ENCODE measurements around the gene FLT1. TPM values are rescaled to one million over a fixed set of nuclear protein-coding genes. Genes with fewer than 3 reads are reported as not detected.

Gene FLT1
- total RNA-seq, 2 experiments from 2014 or later: 1.6 to 2.5 TPM

- POLR2A ChIA-PET: no interaction called here
- Histone ChIP-seq H3K9me2 (ENCODE audit: insufficient read depth, low read length) (no peaks in the 10 kb centered on the region), H4K20me1 (ENCODE audit: insufficient read depth, low read length) (no peaks in the 10 kb centered on the region), H2AFZ (ENCODE audit: low read length) (no peak overlapping the region), H3K4me3 (ENCODE audit: low read depth, low read length, poor library complexity, severe bottlenecking) (no peak overlapping the region), H3K27ac (ENCODE audit: low read depth, low read length, poor library complexity, severe bottlenecking) (no peak overlapping the region), H3K4me1 (ENCODE audit: insufficient read depth, low read length, poor library complexity, severe bottlenecking) (no peaks in the 10 kb centered on the region), H3K4me2 (ENCODE audit: low read length) (no peak overlapping the region), H3K79me2 (ENCODE audit: insufficient read depth, low read depth, low read length) (no peaks in the 10 kb centered on the region), H3K9me3 (ENCODE audit: low read length) (no peaks in the 10 kb centered on the region), H3K36me3 (ENCODE audit: insufficient read depth, low read length) (no peaks in the 10 kb centered on the region)
- DNase-seq (ENCODE audit: low spot score): no peak
- TF ChIP-seq CTCF (conservative IDR thresholded peaks at IDR 0.05; ENCODE audit: low read length): no peak
- no peak for TF ChIP-seq EZH2phosphoT487 (IDR thresholded peaks at IDR 0.05; ENCODE audit: borderline replicate concordance, low read depth, low read length)
- intact Hi-C loops (cut with micrococcal nuclease; ENCODE audit: unreplicated experiment): no loop called here
- no TSS peak for BruUV-seq (replicated peaks)
- CTCF ChIA-PET (ENCODE audit: unreplicated experiment): no interaction called here
Measured at GRCh38 chr13:28342251-28342650, 152.7 kb downstream of the FLT1 start.

- Histone ChIP-seq H3K9me3 (ENCODE audit: low read length) (no peaks in the 10 kb centered on the region), H4K20me1 (ENCODE audit: insufficient read depth, low read length) (no peaks in the 10 kb centered on the region), H3K4me2 (ENCODE audit: low read length) (no peak overlapping the region), H3K27ac (ENCODE audit: low read depth, low read length, poor library complexity, severe bottlenecking) (no peak overlapping the region), H3K79me2 (ENCODE audit: insufficient read depth, low read depth, low read length) (no peaks in the 10 kb centered on the region), H3K36me3 (ENCODE audit: insufficient read depth, low read length) (no peaks in the 10 kb centered on the region), H3K4me1 (ENCODE audit: insufficient read depth, low read length, poor library complexity, severe bottlenecking) (no peaks in the 10 kb centered on the region), H2AFZ (ENCODE audit: low read length) (no peak overlapping the region), H3K4me3 (ENCODE audit: low read depth, low read length, poor library complexity, severe bottlenecking) (no peak overlapping the region), H3K9me2 (ENCODE audit: insufficient read depth, low read length) (no peaks in the 10 kb centered on the region)
- no TSS peak for BruUV-seq (replicated peaks)
- intact Hi-C loops (cut with micrococcal nuclease; ENCODE audit: unreplicated experiment): no loop called here
- TF ChIP-seq EZH2phosphoT487 (IDR thresholded peaks at IDR 0.05; ENCODE audit: borderline replicate concordance, low read depth, low read length) (no peak), CTCF (conservative IDR thresholded peaks at IDR 0.05; ENCODE audit: low read length) (no peak)
- ChIA-PET POLR2A (interaction anchor here (1.0 kb wide), 1 partner anchor 13 kb away, joined by 3 read pairs; no protein-coding TSS in a partner anchor), CTCF (ENCODE audit: unreplicated experiment) (no interaction called here)
- no peak for DNase-seq (ENCODE audit: low spot score)
Measured at GRCh38 chr13:28340272-28340793, 154.6 kb downstream of the FLT1 start.

- Histone ChIP-seq H3K4me3 (ENCODE audit: low read depth, low read length, poor library complexity, severe bottlenecking) (no peak overlapping the region), H2AFZ (ENCODE audit: low read length) (no peak overlapping the region), H3K4me2 (ENCODE audit: low read length) (no peak overlapping the region), H4K20me1 (ENCODE audit: insufficient read depth, low read length) (no peaks in the 10 kb centered on the region), H3K27ac (ENCODE audit: low read depth, low read length, poor library complexity, severe bottlenecking) (no peak overlapping the region), H3K79me2 (ENCODE audit: insufficient read depth, low read depth, low read length) (no peaks in the 10 kb centered on the region), H3K9me3 (ENCODE audit: low read length) (no peaks in the 10 kb centered on the region), H3K36me3 (ENCODE audit: insufficient read depth, low read length) (no peaks in the 10 kb centered on the region), H3K4me1 (ENCODE audit: insufficient read depth, low read length, poor library complexity, severe bottlenecking) (no peaks in the 10 kb centered on the region), H3K9me2 (ENCODE audit: insufficient read depth, low read length) (no peaks in the 10 kb centered on the region)
- ChIA-PET CTCF (ENCODE audit: unreplicated experiment) (no interaction called here), POLR2A (interaction anchor here (1.0 kb wide), 1 partner anchor 14 kb away, joined by 3 read pairs; no protein-coding TSS in a partner anchor)
- no peak for DNase-seq (ENCODE audit: low spot score)
- no TSS peak for BruUV-seq (replicated peaks)
- TF ChIP-seq EZH2phosphoT487 (IDR thresholded peaks at IDR 0.05; ENCODE audit: borderline replicate concordance, low read depth, low read length) (no peak), CTCF (conservative IDR thresholded peaks at IDR 0.05; ENCODE audit: low read length) (no peak)
- intact Hi-C loops (cut with micrococcal nuclease; ENCODE audit: unreplicated experiment): no loop called here
Measured at GRCh38 chr13:28339419-28339818, 155.5 kb downstream of the FLT1 start.

Measured in OCI-LY7 (cell line).